Anterior cingulate cortex (tissue), 58 donors: ENCODE measurements around the gene ALS2CL.
"Not testable (repeated sequence)": the region's sequence is repeated elsewhere in the genome, so short reads cannot be mapped to it uniquely, and the experiment has no call there.

ENCODE experiments used
- DNase-seq, 58 donors: peaks; one replicate each; lab custom pipeline; 2025; lab: John Stamatoyannopoulos, UW

The ALS2CL gene

GRCh38 chr3:46693038-46693891 lies at the start of gene ALS2CL:
Gene ALS2CL (minus strand): TSS chr3:46693679. CDS start chr3:46689440, 4,239 bp downstream.
- DNase-seq = peak in 18 of 58 donors; percentile 7 to 74 (median 22)

DNA sequence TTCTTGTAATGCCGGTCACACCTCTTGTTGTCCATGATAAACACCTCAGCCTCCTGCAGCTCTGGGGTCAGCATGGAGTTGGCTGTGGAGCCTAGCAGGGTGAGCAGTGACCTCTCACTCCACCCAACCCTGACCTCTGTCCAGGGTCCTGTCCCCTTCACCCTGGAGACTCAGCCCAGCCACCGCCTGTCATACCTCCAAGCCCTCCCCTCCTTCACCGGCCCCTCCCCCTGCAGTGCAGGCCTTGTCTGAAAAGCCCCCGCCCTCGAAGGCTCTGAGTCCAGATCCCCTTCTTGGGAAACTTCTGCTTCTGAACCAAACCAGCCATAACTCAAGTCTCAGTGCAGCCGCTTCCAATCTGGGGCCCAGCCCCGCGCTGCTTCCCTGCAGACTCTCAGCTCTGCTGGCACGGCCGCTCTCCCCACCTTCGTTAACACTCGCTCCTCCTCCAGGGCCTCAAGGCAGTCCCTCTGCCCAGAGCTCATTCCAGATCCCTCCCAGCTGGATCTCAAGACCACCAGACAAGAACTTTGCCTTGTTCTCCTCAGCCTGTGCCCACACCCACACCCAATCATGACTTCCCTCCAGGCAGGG lies 49.6 kb upstream of the ALS2CL start:
- no peak for DNase-seq

DNA sequence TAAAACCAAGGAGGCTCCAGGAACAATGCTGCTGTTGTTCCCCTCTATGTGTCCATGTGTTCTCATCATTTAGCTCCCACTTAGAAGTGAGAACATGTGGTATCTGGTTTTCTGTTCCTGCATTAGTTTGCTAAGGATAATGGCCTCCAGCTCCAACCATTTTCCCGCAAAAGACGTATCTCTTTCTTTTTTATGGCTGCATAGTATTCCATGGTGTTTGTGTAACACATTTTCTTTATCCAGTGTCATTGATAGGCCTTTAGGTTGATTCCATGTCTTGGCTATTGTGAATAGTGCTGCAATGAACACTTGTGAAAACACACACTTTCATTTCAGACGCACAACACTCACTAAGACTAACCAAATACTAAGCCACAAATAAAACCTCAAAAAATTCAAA lies 46.1 kb upstream of the ALS2CL start:
- not testable (repeated sequence) for DNase-seq

DNA sequence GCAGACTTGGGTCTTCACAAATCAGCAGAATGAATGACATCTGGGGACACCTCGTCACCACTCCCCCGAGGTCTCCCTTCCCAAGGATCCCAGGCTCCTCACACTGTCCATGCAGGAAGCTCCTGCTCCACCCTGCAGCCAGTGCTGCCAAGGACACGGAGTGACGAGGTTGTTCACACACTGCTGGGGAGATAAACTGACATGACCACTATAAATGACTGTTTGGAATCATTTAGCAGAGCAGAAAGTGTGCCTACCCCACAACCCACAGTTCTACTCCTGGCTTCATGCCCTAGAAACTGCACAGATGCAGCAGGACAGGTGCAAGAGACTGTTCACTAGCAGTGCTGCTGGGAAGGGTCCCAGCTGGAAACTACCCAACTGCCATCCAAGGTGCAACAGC lies 43.9 kb upstream of the ALS2CL start:
- DNase-seq = no peak

GRCh38 chr3:46736006-46736872 lies 42.8 kb upstream of the ALS2CL start:
- DNase-seq = no peak

DNA sequence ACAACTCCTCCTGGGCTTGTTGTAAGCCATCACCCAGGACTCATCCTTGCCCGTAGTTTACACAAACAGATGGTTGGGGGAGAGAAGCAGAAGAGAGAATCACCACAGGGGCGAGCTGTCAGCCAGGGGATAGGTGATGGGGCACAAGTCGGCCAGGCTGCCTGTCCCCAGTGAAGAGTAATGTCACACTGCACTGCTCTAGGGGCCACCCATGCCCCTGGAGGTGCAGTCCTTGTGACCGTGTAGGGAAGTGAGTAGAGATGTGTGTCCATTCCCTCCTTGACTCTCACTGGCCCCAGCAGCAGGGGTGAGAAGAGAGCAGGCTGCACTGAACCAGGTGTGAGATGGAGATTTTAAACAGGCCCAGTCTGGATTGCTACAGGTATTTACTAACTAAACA lies 41.3 kb upstream of the ALS2CL start:
- no peak for DNase-seq

- no peak for DNase-seq
Measured at GRCh38 chr3:46733026-46733800, 39.7 kb upstream of the ALS2CL start.

DNA sequence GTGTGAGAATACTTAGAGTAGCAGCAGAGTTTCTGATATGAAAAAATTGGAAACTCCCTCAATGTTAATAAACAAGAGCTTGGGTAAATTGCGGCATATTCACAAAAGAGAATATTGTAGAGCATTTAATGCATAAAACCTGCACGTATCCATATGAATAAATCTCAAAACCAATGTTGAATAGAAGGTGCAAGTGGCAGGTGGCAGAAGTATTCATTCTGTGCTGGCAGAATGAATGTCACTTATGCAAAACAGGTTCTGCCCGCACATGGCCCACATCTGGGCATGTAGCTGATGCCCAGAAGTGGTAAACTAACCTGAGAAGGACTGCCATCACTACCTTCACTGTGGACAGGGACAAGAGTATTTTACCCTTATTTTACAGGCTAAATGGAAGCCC lies 38.3 kb upstream of the ALS2CL start:
- no peak for DNase-seq

GRCh38 chr3:46730819-46731218 lies 37.3 kb upstream of the ALS2CL start:
- DNase-seq = no peak

GRCh38 chr3:46729038-46729437 lies 35.6 kb upstream of the ALS2CL start:
- no peak for DNase-seq

GRCh38 chr3:46725621-46726314 lies 32.3 kb upstream of the ALS2CL start:
- DNase-seq = no peak

DNA sequence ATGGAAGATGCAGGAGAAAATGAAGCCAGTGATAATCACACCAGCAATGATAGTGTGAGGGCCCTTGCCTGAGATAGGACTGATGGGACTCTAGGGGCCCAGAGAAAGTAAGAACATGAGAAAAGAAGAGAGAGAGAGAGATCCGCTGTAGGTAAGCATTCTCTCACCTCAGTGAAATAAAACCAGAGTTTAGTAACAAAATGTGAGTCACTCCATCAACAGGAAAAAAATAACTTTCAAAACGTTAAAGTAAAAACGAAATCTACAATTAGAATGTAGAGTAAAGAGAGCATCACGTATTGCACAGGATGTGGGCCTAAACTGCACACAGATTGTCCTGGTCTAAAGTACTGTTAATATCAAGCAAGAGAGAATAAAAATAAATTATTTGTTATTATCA lies 30.9 kb upstream of the ALS2CL start:
- no peak for DNase-seq

DNA sequence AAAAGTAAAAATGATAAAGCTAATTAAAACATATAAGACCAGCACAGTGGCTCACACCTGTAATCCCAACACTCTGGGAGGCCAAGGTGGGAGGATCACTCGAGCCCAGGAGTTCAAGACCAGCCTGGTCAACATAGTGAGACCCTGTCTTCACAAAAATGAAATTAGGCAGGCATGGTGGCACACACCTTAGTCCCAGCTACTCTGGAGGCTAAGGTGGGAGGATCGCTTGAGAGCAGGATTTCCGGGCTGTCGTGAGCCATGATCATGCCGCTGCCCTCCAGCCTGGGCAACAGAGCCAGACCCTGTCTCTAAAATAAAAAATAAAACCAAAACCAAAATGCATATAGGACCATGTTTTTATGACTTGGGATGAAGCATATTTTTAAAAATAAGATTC lies 29.0 kb upstream of the ALS2CL start:
- DNase-seq = no peak

DNA sequence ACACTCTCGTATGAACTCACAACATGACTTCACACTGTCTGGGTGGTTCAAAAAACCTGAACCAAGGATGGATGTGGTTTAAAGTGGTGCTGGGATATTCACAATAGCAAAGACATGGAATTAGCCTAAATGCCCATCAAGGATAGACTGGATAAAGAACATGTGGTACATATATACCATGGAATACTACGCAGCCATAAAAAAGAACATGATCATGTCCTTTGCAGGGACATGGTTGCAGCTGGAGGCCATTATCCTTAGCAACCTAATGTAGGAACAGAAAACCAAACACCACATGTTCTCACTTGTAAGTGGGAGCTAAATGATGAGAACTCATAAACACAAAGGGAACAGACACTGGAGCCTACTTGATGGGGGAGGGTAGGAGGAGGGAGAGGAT lies 27.5 kb upstream of the ALS2CL start:
- DNase-seq = no peak

DNA sequence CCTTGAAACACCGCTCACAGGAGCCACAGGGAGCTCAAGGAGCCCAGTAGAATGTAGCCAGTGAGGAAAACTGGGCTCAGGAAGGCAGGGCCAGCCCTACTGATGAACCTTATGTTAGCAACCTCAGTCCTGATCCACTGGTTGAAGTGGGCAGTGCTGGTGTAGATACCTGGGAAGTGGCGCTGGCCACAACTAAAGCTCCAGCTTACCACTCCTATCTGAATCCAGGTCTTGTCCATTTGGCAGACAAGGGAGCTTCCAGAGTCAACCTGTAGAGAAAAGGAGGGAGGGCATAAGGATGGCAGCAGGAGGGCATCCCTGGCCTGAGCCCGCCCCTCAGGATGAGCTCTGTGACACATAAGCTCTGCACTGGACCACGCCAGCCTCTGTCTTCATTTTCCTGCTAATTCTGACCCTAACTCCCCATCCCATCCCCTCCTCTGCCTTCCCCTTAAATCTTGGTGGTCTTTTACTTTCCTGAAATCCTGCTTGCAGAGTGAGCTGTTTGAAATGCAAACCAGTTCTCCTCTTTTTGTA lies 26.3 kb upstream of the ALS2CL start:
- DNase-seq = no peak

DNA sequence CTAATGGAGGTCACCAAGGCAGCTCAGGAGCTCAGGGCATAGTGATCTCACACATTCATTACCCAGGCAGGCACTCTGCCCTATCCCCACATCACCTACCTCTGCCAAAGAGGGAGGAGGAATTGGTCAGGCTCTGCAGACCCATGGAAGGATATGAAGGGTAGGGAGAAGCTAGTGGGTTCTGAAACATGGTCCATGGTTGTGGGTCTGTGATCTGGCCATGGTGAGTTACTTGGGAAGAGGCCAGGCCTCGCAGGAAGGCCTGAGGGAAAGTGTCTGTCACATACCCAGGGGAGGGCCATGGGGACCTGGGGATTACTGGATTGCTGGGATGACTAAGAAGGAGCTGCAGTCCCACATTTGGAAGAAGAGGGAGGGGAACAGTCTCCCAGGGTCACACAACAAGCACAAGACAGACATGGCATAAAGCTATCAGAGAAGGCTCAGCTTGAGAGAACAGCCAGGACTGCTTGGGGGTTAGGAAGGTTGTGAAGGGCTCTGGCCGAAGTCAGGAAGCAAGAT lies 25.6 kb upstream of the ALS2CL start:
- no peak for DNase-seq

DNA sequence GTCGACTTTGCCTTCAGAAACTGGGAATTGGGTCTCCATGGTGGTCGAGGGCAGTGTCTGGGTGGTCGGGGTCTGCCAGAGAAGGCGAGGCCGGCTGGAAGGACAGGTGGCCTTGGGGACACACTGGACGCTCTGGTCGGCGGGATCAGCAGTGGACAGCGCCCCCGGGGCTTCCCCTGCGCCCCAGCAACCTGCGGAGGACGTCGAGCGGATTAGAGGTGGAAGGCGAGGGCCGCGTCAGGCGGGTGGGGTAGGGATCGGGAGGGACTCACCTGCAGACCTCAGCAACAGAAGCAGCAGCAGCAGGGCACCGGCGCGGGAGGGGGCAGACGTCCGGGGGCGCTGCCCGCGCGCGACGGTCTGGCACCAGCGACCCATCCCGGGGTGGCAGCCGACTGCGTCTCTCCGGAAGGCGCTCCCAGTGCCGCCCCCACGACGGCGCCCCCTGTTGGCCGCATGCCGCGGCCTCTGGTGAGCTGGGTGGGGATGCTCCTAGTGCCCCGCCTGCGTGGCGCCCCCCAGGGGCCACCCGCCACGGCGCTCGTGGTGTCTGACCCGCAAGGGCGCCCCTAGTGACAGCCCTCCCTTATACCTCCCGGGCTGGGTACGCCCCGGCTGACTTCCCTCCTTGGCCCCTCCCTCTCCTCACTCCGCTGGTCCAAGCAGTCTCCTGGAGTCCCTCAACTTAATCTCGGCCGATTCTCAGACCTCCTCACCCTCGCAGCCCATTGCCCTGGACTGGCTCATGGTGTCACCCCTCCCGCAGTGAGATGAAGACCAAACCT lies 24.2 kb upstream of the ALS2CL start, which contains the start of gene PRSS50:
Gene PRSS50 (minus strand): TSS at position 423 of the 785 bp plus-strand sequence. CDS start 45 bp downstream, at position 378.
- no peak for DNase-seq
